Measurements from ENCODE around the gene SFRP5.
A peak's percentile ranks its signal among the peaks of the same experiment; 100 is the strongest.

SFRP5 gene

GRCh38 chr10:97798958-97799610 is 27.3 kb upstream of the SFRP5 start:
- H3K4me3 ChIP-seq (ENCODE audit: low read length): no peak overlapping the region
- no peak for TF ChIP-seq CTCF (IDR thresholded peaks at IDR 0.05; ENCODE audit: insufficient read depth, low read depth, low read length, missing control alignments)
- no peak for DNase-seq (ENCODE audit: low read depth)

GRCh38 chr10:97796651-97797050 is 24.9 kb upstream of the SFRP5 start:
- no peak overlapping the region for H3K4me3 ChIP-seq (ENCODE audit: low read length)
- DNase-seq (ENCODE audit: low read depth): no peak
- TF ChIP-seq CTCF (IDR thresholded peaks at IDR 0.05; ENCODE audit: insufficient read depth, low read depth, low read length, missing control alignments): no peak

- no peak for TF ChIP-seq CTCF (IDR thresholded peaks at IDR 0.05; ENCODE audit: insufficient read depth, low read depth, low read length, missing control alignments)
- H3K4me3 ChIP-seq (ENCODE audit: low read length): no peak overlapping the region
- DNase-seq (ENCODE audit: low read depth): no peak
These were observed 24.1 kb upstream of the SFRP5 start for GRCh38 chr10:97795886-97796285.

GRCh38 chr10:97791824-97792721 is 20.3 kb upstream of the SFRP5 start:
- peak; percentile 66 for DNase-seq (ENCODE audit: low read depth)
- TF ChIP-seq CTCF (IDR thresholded peaks at IDR 0.05; ENCODE audit: insufficient read depth, low read depth, low read length, missing control alignments): peak; percentile 94

GRCh38 chr10:97789770-97790397 is 18.1 kb upstream of the SFRP5 start:
- H3K4me3 ChIP-seq (ENCODE audit: low read length): no peak overlapping the region
- no peak for TF ChIP-seq CTCF (IDR thresholded peaks at IDR 0.05; ENCODE audit: insufficient read depth, low read depth, low read length, missing control alignments)
- no peak for DNase-seq (ENCODE audit: low read depth)

More at GRCh38 chr10:97791824-97792721, 20.3 kb upstream of the SFRP5 start:
- H3K4me3 ChIP-seq (ENCODE audit: low read length): no peak overlapping the region

- DNase-seq (ENCODE audit: low read depth): peak; percentile 22
- TF ChIP-seq CTCF (IDR thresholded peaks at IDR 0.05; ENCODE audit: insufficient read depth, low read depth, low read length, missing control alignments): no peak
- H3K4me3 ChIP-seq (ENCODE audit: low read length): no peak overlapping the region
These were observed 17.0 kb upstream of the SFRP5 start for GRCh38 chr10:97788552-97789442.

Data from epithelial cell of esophagus (primary cell).